Thoracic aorta (tissue), 2 donors: ENCODE measurements around the gene MAGI1. TPM values are rescaled to one million over a fixed set of nuclear protein-coding genes. Genes with fewer than 3 reads are reported as not detected.

Source experiments
- ATAC-seq: fragments of 150-250 bp; one replicate; pipeline ENCODE4 v1.8.0; 2017; ENCODE audit warnings: low read depth; ENCODE audit not compliant: insufficient number of reproducible peaks, low FRiP score
- DNase-seq: peaks from one replicate; pipeline ENCODE4 v3.0.0-alpha.2; 2020; ENCODE audit warnings: low spot score
- H3K27ac ChIP-seq, 2 donors: fragments of 200-600 bp; sonication (generic); 1 replicate in 1 of 2; 2 replicates in 1 of 2; pipeline ENCODE4 v1.5.1; 2016; ENCODE audit warnings: mild to moderate bottlenecking in 2 of 2, moderate library complexity in 2 of 2
- H3K27me3 ChIP-seq: fragments of 200-600 bp; sonication (generic); replicated peaks from 2 replicates; pipeline ENCODE4 v1.6.0; 2016; ENCODE audit warnings: mild to moderate bottlenecking; ENCODE audit not compliant: insufficient read depth
- H3K36me3 ChIP-seq: fragments of 200-600 bp; sonication (generic); one replicate; pipeline ENCODE4 v1.5.1; 2016
- H3K4me1 ChIP-seq, 2 donors: fragments of 200-600 bp; sonication (generic); 1 replicate in 1 of 2; 2 replicates in 1 of 2; pipeline versions ENCODE4 v1.5.1 to v1.6.0; 2016; ENCODE audit warnings: low read depth in 2 of 2, mild to moderate bottlenecking in 1 of 2; ENCODE audit not compliant: control insufficient read depth in 1 of 2
- H3K4me3 ChIP-seq: fragments of 200-600 bp; sonication (generic); 2 replicates; pipeline ENCODE4 v1.5.1; 2016; ENCODE audit warnings: mild to moderate bottlenecking
- H3K9me3 ChIP-seq: fragments of 200-600 bp; sonication (generic); 2 replicates; pipeline ENCODE4 v1.5.1; 2016
- total RNA-seq, 2 donors: library from RNA; depleted of rRNA; stranded (reverse); fragments of >200 nt; gene quantifications; one replicate each; pipeline versions ENCODE4 v1.1.0 to v1.2.3, GENCODE V29; 2016
- TF ChIP-seq, protein P1 (sequence below): fragments of 200-600 bp; sonication (generic); IDR thresholded peaks from one replicate; pipeline ENCODE4 v1.5.1; 2019; ENCODE audit warnings: antibody characterized with exemption

MAGI1 gene
- total RNA-seq, 2 donors from 2014 or later, result 48.2 to 88.5 TPM

DNA sequence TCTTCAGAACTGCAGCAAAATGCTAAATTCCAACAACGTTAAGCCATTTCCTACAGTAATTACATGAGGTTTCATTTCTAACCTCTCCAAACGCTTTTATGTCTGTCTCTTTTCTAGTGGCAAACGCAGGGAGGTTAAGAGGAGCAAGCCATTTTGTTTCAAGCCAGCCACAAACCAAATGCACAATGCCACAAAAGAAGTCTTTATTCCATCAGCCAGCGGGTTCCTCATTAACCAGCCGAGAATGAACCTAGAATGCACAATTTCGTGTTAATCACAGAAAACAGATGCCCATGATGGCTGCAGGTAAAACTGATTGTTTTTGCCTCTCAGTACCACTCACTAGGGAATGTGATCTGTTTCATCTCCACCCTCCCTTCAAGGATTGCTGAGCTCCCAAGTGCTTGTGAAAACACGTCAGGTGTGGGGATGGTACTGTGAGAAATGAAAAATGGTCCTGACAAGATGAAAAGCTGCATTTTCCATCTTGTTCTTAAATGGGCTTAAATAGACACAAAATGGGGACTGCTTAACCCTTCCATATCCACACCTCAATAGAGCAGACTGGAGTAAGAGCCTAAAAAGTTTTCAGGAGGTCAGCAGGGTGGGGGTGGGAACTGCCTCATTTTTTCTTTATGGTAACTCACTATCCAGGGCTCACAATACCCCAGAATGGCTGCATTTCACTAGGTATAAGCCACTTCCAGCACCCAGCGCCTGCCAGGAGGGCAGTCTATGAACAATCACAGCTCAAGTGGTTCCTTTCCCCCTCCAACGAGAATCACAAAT is 277.1 kb downstream of the MAGI1 start:
- ATAC-seq (no peak), DNase-seq (no peak)
- H3K4me1 ChIP-seq, result peaks cover 3 to 23% of the 10 kb centered on the region in 2 donors
- TF ChIP-seq, protein P1, sequence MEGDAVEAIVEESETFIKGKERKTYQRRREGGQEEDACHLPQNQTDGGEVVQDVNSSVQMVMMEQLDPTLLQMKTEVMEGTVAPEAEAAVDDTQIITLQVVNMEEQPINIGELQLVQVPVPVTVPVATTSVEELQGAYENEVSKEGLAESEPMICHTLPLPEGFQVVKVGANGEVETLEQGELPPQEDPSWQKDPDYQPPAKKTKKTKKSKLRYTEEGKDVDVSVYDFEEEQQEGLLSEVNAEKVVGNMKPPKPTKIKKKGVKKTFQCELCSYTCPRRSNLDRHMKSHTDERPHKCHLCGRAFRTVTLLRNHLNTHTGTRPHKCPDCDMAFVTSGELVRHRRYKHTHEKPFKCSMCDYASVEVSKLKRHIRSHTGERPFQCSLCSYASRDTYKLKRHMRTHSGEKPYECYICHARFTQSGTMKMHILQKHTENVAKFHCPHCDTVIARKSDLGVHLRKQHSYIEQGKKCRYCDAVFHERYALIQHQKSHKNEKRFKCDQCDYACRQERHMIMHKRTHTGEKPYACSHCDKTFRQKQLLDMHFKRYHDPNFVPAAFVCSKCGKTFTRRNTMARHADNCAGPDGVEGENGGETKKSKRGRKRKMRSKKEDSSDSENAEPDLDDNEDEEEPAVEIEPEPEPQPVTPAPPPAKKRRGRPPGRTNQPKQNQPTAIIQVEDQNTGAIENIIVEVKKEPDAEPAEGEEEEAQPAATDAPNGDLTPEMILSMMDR, result no peak
- H3K27me3 ChIP-seq, result no peaks in the 10 kb centered on the region
- H3K36me3 ChIP-seq, result no peaks in the 10 kb centered on the region
- H3K27ac ChIP-seq, result no peak overlapping the region
- no peak overlapping the region for H3K4me3 ChIP-seq
- no peaks in the 10 kb centered on the region for H3K9me3 ChIP-seq

DNA sequence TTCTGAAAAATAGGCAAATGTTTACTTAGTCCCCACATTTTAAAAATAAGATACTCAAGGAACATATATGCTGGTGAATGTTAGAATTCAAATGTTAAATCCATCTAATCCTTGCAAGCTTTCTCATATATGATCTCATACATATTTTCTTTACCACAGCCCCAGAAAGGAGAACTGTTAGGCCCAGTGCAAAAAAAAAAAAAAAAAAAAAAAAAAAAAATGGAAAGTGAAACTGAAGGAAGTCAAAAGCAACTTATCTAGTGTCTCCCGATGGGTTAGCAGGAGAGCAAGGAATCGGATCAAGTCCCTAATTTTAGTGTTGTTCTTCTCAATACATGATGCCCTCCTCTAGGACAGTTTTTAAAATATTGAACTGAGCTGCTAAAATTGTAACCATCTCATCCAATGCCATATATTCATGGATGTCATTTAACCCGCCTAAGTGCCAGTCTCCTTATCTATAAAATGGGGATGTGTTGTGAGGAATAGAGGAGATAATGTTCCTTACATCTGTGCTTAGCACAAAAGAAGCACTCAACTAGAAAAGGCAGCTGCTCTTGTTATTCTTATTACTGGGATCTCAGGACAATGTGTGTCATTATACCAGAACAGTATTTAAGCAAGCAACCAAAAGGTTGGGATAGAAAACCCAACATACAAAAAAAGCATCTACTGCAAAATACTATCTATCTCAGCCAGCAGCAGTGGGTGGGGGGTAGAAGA is 279.7 kb downstream of the MAGI1 start:
- TF ChIP-seq, protein P1, result no peak
- peaks cover 3 to 36% of the 10 kb centered on the region in 2 donors for H3K4me1 ChIP-seq
- no peaks in the 10 kb centered on the region for H3K9me3 ChIP-seq
- DNase-seq (no peak), ATAC-seq (no peak)
- H3K4me3 ChIP-seq, result no peak overlapping the region
- H3K27ac ChIP-seq, result no peak overlapping the region
- H3K27me3 ChIP-seq, result no peaks in the 10 kb centered on the region
- no peaks in the 10 kb centered on the region for H3K36me3 ChIP-seq

DNA sequence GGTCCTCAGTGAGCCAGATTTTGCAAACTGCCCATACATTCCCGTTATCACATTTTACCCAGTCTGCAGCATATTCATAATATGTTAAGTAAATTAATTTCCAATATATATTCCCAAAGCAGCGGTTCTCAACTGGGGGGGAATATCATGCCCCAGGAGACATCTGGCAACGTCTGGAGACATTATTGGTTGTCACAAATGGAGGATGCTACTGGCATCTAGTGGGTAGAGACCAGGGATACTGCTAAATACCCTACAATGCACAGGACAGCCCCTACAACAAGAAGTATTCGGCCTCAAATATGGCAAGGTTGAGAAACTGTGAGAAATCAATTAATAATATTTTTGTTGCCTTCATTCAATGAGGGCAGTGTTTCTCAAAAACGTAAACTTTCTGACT is 280.3 kb downstream of the MAGI1 start:
- DNase-seq, result no peak
- Histone ChIP-seq H3K27ac (no peak overlapping the region), H3K36me3 (no peaks in the 10 kb centered on the region), H3K9me3 (no peaks in the 10 kb centered on the region), H3K27me3 (no peaks in the 10 kb centered on the region), H3K4me3 (no peak overlapping the region), H3K4me1 (peaks cover 3 to 36% of the 10 kb centered on the region in 2 donors)
- TF ChIP-seq, protein P1, result no peak
- no peak for ATAC-seq

DNA sequence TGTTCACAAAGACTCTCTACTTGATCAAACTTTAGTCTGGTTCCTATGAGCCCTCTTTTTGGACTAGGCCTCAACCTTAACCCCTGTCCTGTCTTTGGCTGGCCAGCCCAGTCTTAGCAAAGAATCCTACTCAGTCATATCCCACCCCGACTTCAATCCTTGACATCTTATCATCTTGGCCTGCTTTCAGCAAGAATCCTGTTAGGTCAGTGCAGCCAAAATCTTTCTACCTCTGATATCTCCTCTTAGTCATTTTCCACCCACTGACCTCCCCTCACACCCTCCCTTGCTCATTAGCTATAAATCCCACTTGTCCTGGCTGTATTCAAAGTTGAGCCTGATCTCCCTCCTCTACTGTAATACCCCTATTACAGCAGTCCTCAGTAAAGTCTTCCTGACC is 286.1 kb downstream of the MAGI1 start:
- TF ChIP-seq, protein P1, result no peak
- Histone ChIP-seq H3K4me3 (no peak overlapping the region), H3K27ac (no peak overlapping the region), H3K9me3 (no peaks in the 10 kb centered on the region), H3K4me1 (peaks cover 3 to 19% of the 10 kb centered on the region in 2 donors), H3K27me3 (no peaks in the 10 kb centered on the region), H3K36me3 (no peaks in the 10 kb centered on the region)
- DNase-seq, result no peak
- no peak for ATAC-seq

DNA sequence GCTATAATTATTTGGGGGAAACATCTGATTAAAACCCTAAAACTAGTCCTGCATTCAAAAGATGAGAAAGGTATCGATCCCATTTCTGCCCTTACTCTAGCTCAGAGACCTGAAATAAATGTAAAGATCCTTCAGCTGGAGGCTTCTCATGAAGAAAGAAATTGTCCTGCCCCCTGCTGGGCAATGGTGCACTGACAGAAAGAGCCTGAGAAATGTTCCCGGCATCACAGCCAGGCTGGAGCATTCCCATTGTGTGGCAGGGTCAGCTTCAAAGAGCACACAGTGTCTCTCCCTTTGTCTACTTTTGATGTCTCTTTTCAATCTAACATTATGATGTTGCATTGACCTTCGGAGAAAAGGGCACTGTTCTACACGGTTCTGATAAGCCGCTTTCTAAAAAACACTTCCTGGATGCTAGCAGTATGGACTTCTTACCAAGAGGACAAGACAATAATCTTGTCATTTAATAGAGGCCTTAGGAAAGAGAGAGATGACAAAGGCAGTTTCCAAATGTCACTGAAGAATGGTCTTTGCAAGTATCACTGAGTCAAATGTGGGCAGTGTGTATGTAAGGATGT is 287.5 kb downstream of the MAGI1 start:
- no peaks in the 10 kb centered on the region for H3K27me3 ChIP-seq
- ATAC-seq (no peak), DNase-seq (no peak)
- no peaks in the 10 kb centered on the region for H3K9me3 ChIP-seq
- no peaks in the 10 kb centered on the region for H3K36me3 ChIP-seq
- peaks cover 0 to 12% of the 10 kb centered on the region in 2 donors for H3K4me1 ChIP-seq
- no peak overlapping the region for H3K27ac ChIP-seq
- TF ChIP-seq, protein P1, result peak; percentile 47
- no peak overlapping the region for H3K4me3 ChIP-seq
